ENCODE measurements around the gene SMYD3.

DNA sequence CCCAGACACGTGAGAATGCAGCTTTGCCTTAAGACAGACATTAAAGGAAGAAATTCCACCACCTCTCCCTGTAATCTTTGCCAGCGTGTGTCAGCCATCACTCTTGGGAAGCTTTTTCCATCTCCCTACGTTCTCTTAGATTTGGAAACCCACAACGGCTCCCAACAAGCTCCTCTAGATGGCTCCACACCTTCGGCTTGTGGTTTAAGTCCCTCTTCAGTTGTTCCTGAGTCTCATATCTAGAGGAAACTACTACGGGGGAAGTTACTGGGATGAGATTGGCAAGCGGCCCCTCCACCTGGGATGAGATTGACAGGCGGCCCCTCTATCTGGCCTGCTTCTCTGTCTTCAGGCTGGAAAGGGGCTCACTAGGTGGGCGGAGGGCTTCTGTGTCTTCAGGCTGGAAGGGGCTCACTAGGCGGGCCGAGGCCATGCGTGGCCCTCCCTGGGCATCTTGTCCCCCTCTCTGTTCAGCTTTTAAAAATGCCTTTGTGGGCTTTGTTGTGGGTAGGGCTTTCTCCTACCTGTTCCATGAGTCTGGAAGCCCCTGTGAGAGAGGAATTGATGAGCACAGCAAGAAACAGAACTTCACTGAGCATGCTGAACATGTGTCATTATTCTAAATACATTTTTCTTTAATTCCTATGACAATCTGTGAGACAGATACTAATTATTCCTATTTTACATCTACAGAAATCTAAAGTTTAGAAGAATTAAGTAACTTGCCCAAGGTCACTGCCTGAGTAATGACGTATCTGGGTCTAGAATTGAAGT, 681.8 kb downstream of the SMYD3 start:
- TF ChIP-seq, protein P1, sequence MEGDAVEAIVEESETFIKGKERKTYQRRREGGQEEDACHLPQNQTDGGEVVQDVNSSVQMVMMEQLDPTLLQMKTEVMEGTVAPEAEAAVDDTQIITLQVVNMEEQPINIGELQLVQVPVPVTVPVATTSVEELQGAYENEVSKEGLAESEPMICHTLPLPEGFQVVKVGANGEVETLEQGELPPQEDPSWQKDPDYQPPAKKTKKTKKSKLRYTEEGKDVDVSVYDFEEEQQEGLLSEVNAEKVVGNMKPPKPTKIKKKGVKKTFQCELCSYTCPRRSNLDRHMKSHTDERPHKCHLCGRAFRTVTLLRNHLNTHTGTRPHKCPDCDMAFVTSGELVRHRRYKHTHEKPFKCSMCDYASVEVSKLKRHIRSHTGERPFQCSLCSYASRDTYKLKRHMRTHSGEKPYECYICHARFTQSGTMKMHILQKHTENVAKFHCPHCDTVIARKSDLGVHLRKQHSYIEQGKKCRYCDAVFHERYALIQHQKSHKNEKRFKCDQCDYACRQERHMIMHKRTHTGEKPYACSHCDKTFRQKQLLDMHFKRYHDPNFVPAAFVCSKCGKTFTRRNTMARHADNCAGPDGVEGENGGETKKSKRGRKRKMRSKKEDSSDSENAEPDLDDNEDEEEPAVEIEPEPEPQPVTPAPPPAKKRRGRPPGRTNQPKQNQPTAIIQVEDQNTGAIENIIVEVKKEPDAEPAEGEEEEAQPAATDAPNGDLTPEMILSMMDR (IDR thresholded peaks at IDR 0.05; ENCODE audit: low read length), result no peak
- no peak for TF ChIP-seq EZH2 (optimal IDR thresholded peaks at IDR 0.05; ENCODE audit: low read depth, low read length)
